HG03439 (cell line): ENCODE results near the gene ANAPC1.
A peak's percentile ranks its signal among the peaks of the same experiment; 100 is the strongest.
"Not testable (repeated sequence)": the region's sequence is repeated elsewhere in the genome, so short reads cannot be mapped to it uniquely, and the experiment has no call there.

Experiments used
- ATAC-seq: cut with Tn5 transposase; IDR thresholded peaks from one replicate; pipeline ENCODE4 v1.9.1; 2021; ENCODE audit warnings: mild to moderate bottlenecking, moderate library complexity; ENCODE audit not compliant: unreplicated experiment

The ANAPC1 gene

DNA sequence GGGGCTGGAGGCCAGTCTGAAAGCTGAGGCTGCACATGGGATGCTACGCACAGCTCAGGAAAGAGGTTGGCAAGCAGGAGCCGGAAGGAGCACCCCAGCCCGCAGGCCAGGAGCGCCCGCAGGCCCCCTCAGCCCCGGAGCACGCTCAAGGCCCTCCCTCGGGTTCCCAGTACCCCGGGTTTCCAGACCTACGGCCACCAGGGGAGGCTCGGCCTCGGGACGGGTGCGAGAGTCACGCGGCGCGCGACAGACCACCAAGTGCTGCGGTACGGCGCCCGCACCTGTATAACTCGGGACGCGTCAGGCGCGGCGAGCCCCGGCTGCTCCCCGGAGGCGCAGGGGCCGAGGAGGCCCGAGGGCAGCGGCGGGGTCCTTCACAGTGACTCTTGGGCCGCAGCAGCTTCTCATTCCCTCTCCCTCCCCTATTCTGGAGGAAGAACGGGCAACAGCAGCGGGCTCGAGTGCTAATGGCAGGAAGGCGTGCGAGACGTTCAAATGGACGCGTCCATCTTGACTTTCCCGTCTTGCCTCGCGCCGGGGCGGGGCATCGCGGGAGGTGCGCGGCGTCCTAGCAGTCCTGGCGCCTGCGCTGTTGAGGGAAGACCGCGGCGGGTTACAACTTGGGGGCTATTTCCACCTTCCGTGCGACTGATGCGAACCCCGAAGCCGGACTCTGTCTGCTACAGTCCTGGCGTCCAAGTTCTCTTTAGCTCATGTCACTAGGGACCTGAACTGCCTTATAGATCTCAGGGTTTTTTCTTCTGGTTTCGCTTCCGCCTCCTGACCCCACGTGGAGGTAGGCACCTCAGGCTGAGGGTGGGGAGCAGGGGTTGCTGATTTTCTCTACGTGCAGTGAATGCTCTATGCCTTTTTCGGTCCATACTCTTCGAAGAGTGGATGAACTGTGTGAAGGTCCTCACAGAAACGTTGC lies at the start of gene ANAPC1:
Gene ANAPC1 (minus strand): TSS at position 533 of the 931 bp plus-strand sequence. CDS start 3,368 bp downstream, outside the sequence.
- peak; percentile 90 for ATAC-seq

GRCh38 chr2:111932841-111933291 lies 48.9 kb upstream of the ANAPC1 start:
- ATAC-seq, result no peak

DNA sequence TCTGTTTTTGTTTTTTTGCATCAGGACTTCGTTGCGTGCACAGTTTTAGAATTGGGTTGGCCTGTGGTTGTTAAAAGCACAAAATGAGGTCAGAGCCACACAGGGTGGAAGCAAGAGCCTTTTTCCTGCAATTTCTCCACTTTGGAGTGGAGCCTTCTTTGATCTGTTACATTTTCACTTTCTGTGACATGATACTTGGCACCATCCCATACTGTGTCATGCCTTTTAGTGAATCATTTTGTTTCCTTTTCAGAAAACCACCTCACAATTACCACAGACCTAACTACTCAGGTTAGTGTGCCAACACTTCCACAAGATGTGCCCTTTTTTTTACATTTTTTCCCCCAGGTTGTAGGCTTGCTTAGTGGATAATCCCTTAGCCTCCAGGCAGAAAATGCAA lies 46.9 kb upstream of the ANAPC1 start:
- no peak for ATAC-seq

DNA sequence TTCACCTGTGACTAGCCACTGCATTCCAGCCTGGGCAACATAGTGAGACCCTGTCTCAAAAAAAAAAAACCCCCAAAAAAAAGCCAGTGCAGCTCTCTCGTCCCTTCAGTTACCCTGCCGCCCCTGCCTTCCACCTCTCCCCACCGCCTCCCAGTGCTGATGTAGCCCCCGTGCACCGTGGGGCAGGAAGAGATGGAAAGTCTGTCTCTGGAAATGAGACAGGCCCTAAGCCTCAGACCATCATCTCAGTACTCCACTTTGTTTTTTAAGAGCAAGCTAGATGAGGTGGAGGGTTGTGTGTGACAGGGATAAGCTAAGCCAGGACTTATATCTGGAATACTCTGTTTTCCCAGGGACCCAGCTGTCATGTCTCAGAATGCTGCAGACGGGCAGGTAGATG lies 46.4 kb upstream of the ANAPC1 start:
- no peak for ATAC-seq

DNA sequence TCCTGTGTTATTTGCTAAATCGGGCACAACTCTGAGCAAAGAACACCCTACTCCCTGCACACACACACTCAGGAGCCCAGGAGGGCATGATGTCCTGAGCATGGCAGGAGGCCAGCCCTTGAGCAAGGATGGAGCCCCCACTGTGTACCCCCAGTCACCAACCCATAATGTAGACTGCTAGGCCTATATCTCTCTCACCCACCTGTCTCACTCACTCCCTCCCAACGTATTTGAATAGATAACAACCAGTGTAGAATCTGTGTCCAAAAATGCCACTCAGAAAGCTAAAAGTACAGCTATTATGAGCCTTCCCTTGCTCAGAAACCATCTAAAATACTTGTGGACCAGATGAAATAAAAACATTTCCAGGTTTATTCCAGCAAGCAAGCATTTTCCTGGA lies 43.7 kb upstream of the ANAPC1 start:
- no peak for ATAC-seq

DNA sequence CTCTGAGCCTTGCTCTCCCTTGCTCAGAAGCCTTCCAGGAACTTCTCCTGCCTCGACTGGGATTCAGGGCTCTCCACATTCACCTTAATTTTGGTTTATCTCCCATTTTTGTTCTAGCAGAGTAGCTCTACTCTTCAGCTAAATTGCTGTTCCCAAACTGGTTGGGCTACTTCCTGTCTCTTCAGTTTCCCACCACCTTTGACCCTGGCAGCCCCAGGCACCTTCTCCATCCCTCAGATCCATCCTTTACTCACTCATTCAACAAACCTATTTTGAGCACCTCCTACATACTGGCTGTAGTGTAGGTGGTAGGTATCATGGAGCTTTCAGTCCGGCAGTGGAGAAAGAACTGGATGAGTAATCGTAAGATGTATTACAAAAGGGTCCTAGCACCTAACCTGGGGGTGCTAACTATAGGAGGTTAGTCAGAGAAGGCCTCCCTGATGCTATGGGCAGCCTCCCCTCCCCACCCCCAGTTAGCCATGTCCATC lies 40.7 kb upstream of the ANAPC1 start:
- ATAC-seq, result no peak

GRCh38 chr2:111923276-111923804 lies 39.3 kb upstream of the ANAPC1 start:
- ATAC-seq, result no peak

- ATAC-seq, result no peak
Measured at GRCh38 chr2:111919794-111920608, 36.0 kb upstream of the ANAPC1 start.

DNA sequence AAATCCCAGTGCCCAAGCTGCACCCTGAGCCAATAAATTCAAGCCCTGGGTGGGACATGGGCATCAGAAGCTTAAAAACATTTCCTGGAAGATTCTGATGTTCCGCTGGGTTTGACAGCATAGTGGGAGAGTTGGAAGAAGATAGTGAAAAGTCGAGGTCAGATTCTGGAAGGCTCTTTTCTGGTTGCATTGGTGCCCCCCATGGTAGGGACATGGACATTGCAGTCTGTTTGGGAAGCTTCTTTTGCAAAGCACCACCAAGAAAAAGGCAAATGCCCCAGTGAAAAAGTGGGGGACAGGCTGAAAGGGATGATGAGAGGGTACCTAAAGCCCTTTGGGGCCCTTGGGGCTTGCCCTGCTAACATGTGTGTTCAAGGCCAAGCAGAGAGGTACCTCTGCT lies 35.4 kb upstream of the ANAPC1 start:
- no peak for ATAC-seq

DNA sequence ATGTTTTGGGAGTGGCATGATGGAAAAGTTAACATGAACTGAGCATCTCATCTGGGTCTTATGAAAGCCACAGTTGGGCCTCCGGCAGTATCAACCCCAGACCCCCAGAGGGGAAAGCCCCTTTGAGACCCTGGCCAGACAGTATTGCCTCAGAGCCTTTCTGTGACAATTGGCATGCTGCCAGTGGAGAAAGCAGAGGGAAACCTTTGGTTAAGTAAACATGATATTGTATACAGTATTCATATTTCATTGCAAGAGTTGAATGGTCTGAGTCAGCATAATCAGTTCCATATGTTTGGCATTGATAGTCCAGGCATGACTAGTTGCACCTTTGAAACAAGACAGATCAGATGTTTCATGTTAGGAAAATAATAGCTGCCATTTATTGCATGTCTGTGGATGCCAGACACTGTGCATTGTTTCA lies 34.4 kb upstream of the ANAPC1 start:
- no peak for ATAC-seq

- ATAC-seq, result no peak
Measured at GRCh38 chr2:111917106-111917505, 33.1 kb upstream of the ANAPC1 start.

DNA sequence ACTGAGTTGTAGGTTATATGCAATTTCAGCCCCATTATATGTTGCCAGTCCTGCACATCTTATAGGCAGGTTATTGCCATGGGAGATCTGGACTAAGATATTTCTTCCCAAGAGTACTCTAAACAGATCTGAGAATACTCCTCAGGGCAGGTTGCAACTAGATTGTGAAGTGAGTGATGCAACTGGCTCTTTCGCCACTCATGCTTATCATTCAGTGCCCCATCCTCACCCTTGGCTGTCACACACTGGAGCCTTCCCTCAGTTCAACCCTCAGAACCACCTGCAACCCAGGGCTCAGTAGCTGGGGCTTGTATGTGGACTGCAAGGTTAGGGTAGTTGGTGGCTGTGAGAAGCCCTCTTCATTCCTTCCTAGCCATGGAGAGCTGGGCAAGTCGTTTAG lies 28.6 kb upstream of the ANAPC1 start:
- no peak for ATAC-seq

DNA sequence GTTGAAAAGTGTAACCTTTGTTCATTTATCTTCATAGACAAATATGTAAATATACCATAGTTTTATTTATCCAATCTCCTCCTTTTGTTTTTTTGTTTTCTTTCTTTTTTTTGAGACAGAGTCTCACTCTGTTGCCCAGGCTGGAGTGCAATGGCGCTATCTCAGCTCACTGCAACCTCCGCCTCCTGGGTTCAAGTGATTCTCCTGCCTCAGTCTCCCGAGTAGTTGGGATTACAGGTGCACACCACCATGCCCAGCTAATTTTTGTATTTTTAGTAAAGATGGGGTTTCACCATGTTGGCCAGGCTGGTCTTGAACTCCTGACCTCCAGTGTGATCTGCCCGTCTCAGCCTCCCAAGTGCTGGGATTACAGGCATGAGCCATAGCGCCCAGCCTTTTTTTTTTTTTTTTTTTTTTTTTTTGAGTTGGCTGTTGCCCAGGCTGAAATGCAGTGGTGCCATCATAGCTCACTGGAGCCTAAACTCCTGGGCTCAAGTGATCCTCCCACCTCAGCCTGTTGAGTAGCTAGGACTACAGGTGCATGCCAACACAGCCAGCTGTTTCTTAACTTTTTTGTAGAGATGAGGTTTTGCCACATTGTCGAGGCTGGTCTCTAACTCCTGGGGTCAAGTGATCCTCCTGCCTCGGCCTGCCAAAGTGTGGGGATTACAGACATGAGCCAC lies 27.4 kb upstream of the ANAPC1 start:
- ATAC-seq, result not testable (repeated sequence)

DNA sequence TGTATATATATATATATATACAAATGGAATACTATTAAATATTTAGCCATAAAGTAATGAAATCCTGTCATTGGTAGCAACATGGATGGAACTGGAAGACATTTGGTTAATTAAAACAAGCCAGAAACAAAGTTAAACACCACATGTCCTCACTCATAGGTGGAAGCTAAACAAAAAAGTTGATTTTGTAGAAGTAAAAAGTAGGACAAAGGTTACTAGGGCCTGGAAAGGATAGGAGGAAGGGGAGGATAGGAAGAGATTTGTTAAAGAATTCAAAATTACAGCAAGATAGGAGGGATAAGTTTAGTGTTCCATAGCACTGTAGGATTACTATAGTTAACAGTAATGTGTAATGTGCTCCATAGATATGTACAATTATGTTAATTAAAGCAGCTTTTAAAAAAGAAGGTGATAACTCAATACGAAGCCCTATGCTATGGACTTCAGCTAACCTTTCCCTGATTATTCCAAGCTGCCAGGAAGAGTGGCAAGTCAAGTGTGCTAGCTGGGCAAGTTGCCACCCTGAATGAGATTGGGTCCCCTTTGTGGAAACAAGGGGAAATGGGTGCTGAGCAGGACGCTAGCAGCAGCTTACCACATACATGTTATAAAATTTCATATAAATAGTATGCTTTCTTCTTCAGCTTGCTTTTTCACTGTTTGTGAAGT lies 26.8 kb upstream of the ANAPC1 start:
- ATAC-seq, result no peak

DNA sequence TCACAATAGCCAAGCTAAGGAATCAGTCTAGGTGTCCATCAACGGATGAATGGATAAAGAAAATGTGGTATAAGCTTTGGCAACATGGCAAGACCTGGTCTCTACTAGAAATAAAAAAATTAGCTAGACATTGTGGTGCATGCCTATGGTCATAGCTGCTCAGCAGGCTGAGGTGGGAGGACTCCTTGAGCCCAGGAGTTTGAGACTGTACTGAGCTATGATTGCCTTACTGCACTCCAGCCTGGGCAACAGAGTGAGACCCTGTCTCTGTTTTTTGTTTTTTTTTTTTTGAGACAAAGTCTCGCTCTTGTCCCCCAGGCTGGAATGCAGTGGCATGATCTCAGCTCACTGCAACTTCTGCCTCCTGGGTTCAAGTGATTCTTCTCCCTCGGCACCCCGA lies 26.0 kb upstream of the ANAPC1 start:
- ATAC-seq, result not testable (repeated sequence)

DNA sequence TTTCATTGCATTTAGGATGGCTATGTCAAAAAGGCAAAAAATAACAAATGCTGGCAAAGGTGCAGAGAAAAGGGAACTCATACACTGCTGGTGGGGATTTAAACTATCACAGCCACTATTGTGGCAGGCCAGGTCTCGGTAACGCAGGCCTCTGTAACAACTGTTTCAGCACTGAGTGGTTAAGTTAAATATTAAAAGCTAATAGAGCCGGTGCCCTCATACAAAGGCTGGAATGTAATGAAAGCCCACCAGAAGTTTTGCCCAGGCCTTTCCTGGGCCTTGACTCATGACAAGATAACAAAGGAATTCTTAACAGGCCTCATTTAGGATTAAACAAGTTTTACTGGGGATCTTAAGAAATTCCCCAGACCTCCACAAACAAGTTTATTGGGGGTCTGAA lies 25.1 kb upstream of the ANAPC1 start:
- no peak for ATAC-seq

DNA sequence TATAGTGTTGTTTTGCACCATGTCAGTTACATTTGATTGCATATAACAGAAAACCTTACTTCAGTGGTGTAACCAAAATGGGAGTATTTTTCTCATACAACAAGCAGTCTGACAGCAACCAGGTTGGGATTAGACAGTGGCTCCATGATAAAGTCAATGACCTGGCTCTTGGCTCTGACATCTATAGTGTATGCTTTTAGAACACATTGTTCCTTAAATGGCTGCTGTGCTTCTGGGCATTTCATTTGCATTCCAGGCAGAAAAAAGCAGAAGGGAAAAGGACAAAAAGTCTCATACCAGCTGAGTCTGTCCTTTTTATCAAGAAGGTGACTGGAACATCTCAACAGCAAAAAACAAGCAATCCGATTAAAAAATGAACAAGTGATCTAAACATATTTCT lies 24.6 kb upstream of the ANAPC1 start:
- no peak for ATAC-seq

- ATAC-seq, result no peak
Measured at GRCh38 chr2:111905990-111906735, 22.2 kb upstream of the ANAPC1 start.

- not testable (repeated sequence) for ATAC-seq
Measured at GRCh38 chr2:111905475-111905869, 21.5 kb upstream of the ANAPC1 start.
